ENCODE data around the gene RANBP17. TPM values are rescaled to one million over a fixed set of nuclear protein-coding genes. Genes with fewer than 3 reads are reported as not detected.

Gene RANBP17
- total RNA-seq, 4 donors from 2014 or later, result 10.2 to 13.8 (median 10.9) TPM

GRCh38 chr5:171207256-171207847 lies 345.5 kb downstream of the RANBP17 start:
- no peaks in the 10 kb centered on the region for H3K4me1 ChIP-seq
- no peak overlapping the region for H3K4me3 ChIP-seq
- no peak for TF ChIP-seq POLR2AphosphoS5 (IDR thresholded peaks at IDR 0.05)
- no peak for TF ChIP-seq POLR2A (IDR thresholded peaks at IDR 0.05)
- TF ChIP-seq EP300 (IDR thresholded peaks at IDR 0.05; ENCODE audit: low read depth), result no peak
- peak in 4 of 5 experiments; percentile 24 to 40 (median 36) for TF ChIP-seq CTCF (IDR thresholded peaks at IDR 0.05)
- no peak overlapping the region for H3K27ac ChIP-seq
- no peaks in the 10 kb centered on the region for H3K27me3 ChIP-seq
- H3K9me3 ChIP-seq, result no peaks in the 10 kb centered on the region
- in situ Hi-C loops (cut with MboI; ENCODE audit: low pct_ligation_motif_present in 1 of 4, low pct_unique_long_range_greater_than_20kb in 1 of 4, low sequenced_read_pairs in 3 of 4), result loop anchor here in 2 of 4 donors (10.0 to 25.0 kb wide), 2 partner anchors 130 to 137 kb away; no protein-coding TSS in a partner anchor
- no peak for DNase-seq
- 33 to 34% methylated on average over 5 to 6 of the region's 6 CpGs for WGBS, 2 donors (ENCODE audit: low coverage in 1 of 2)
- no peaks in the 10 kb centered on the region for H3K36me3 ChIP-seq
- intact Hi-C loops (cut with DNase I; ENCODE audit: low total_unique reads), result no loop called here

- Histone ChIP-seq H3K9me3 (no peaks in the 10 kb centered on the region), H3K27me3 (no peaks in the 10 kb centered on the region), H3K4me1 (no peaks in the 10 kb centered on the region), H3K4me3 (no peak overlapping the region), H3K36me3 (no peaks in the 10 kb centered on the region), H3K27ac (no peak overlapping the region)
- intact Hi-C loops (cut with DNase I; ENCODE audit: low total_unique reads), result no loop called here
- no peak for DNase-seq
- TF ChIP-seq POLR2AphosphoS5 (IDR thresholded peaks at IDR 0.05) (no peak), EP300 (IDR thresholded peaks at IDR 0.05; ENCODE audit: low read depth) (no peak), CTCF (IDR thresholded peaks at IDR 0.05) (no peak), POLR2A (IDR thresholded peaks at IDR 0.05) (no peak)
- in situ Hi-C loops (cut with MboI; ENCODE audit: low pct_ligation_motif_present in 1 of 4, low pct_unique_long_range_greater_than_20kb in 1 of 4, low sequenced_read_pairs in 3 of 4), result loop anchor here in 1 of 4 donors (25.0 kb wide), 1 partner anchor 115 kb away; no protein-coding TSS in a partner anchor
- WGBS, 2 donors (ENCODE audit: low coverage in 1 of 2), result 91 to 96% methylated on average over 2 of the region's 2 CpGs
These were observed 360.1 kb downstream of the RANBP17 start for GRCh38 chr5:171221916-171222315.

GRCh38 chr5:171223927-171224326 lies 362.1 kb downstream of the RANBP17 start:
- in situ Hi-C loops (cut with MboI; ENCODE audit: low pct_ligation_motif_present in 1 of 4, low pct_unique_long_range_greater_than_20kb in 1 of 4, low sequenced_read_pairs in 3 of 4) (loop anchor here in 1 of 4 donors (25.0 kb wide), 1 partner anchor 113 kb away; no protein-coding TSS in a partner anchor), intact Hi-C loops (cut with DNase I; ENCODE audit: low total_unique reads) (no loop called here)
- TF ChIP-seq EP300 (IDR thresholded peaks at IDR 0.05; ENCODE audit: low read depth) (no peak), POLR2A (IDR thresholded peaks at IDR 0.05) (no peak), CTCF (IDR thresholded peaks at IDR 0.05) (no peak), POLR2AphosphoS5 (IDR thresholded peaks at IDR 0.05) (no peak)
- WGBS, 2 donors (ENCODE audit: low coverage in 1 of 2), result 77 to 100% methylated on average over 1 of the region's 1 CpG
- H3K27ac ChIP-seq, result no peak overlapping the region
- no peaks in the 10 kb centered on the region for H3K27me3 ChIP-seq
- no peaks in the 10 kb centered on the region for H3K36me3 ChIP-seq
- no peaks in the 10 kb centered on the region for H3K4me1 ChIP-seq
- H3K4me3 ChIP-seq, result no peak overlapping the region
- no peaks in the 10 kb centered on the region for H3K9me3 ChIP-seq
- DNase-seq, result no peak

- H3K4me1 ChIP-seq, result no peaks in the 10 kb centered on the region
- DNase-seq, result no peak
- in situ Hi-C loops (cut with MboI; ENCODE audit: low pct_ligation_motif_present in 1 of 4, low pct_unique_long_range_greater_than_20kb in 1 of 4, low sequenced_read_pairs in 3 of 4), result no loop called here
These were observed 364.4 kb downstream of the RANBP17 start for GRCh38 chr5:171226096-171226754.

More at GRCh38 chr5:171226096-171226754, 364.4 kb downstream of the RANBP17 start:
- H3K36me3 ChIP-seq, result no peaks in the 10 kb centered on the region
- WGBS, 2 donors (ENCODE audit: low coverage in 1 of 2), result 75 to 91% methylated on average over 5 of the region's 5 CpGs
- H3K27me3 ChIP-seq, result no peaks in the 10 kb centered on the region
- no peak for TF ChIP-seq CTCF (IDR thresholded peaks at IDR 0.05)
- TF ChIP-seq POLR2A (IDR thresholded peaks at IDR 0.05), result no peak
- TF ChIP-seq POLR2AphosphoS5 (IDR thresholded peaks at IDR 0.05), result no peak
- no peak for TF ChIP-seq EP300 (IDR thresholded peaks at IDR 0.05; ENCODE audit: low read depth)
- H3K27ac ChIP-seq, result no peak overlapping the region
- intact Hi-C loops (cut with DNase I; ENCODE audit: low total_unique reads), result no loop called here
- no peaks in the 10 kb centered on the region for H3K9me3 ChIP-seq
- H3K4me3 ChIP-seq, result no peak overlapping the region
